Astrocyte (in vitro differentiated cells and primary cell): Measurements from ENCODE around the gene HYAL2. TPM values are rescaled to one million over a fixed set of nuclear protein-coding genes. Genes with fewer than 3 reads are reported as not detected.

ENCODE experiments used
- DNase-seq: peaks from one replicate; pipeline ENCODE4 v3.0.0-alpha.2; 2010; ENCODE audit warnings: low read depth
- FAIRE-seq: peaks from 2 replicates; lab custom pipeline; 2011; peaks lifted over from hg19 to GRCh38; lab: Jason Lieb, UNC
- H2AFZ ChIP-seq: 2 replicates; pipeline ENCODE4 v1.6.0; 2012; ENCODE audit warnings: low read depth, low read length, inconsistent platforms
- H3K27ac ChIP-seq: 2 replicates; pipeline ENCODE4 v1.5.1; 2011; ENCODE audit warnings: low read depth, low read length, inconsistent platforms
- H3K27me3 ChIP-seq: 2 replicates; pipeline ENCODE4 v1.6.0; 2011; ENCODE audit warnings: low read length, inconsistent platforms; ENCODE audit not compliant: insufficient read depth
- H3K36me3 ChIP-seq: 2 replicates; pipeline ENCODE4 v1.5.1; 2011; ENCODE audit warnings: low read length, inconsistent platforms; ENCODE audit not compliant: insufficient read depth
- H3K4me1 ChIP-seq: 2 replicates; pipeline ENCODE4 v1.5.1; 2011; ENCODE audit warnings: low read length, inconsistent platforms; ENCODE audit not compliant: insufficient read depth
- H3K4me2 ChIP-seq: 2 replicates; pipeline ENCODE4 v1.6.0; 2012; ENCODE audit warnings: low read length, inconsistent platforms
- H3K4me3 ChIP-seq: 2 replicates; pipeline ENCODE4 v1.5.1; 2011; ENCODE audit warnings: low read depth, mild to moderate bottlenecking, low read length, inconsistent platforms; ENCODE audit not compliant: insufficient read depth
- H3K79me2 ChIP-seq: 2 replicates; pipeline ENCODE4 v1.6.0; 2012; ENCODE audit warnings: mild to moderate bottlenecking, low read length, inconsistent platforms; ENCODE audit not compliant: insufficient read depth
- H3K9ac ChIP-seq: 2 replicates; pipeline ENCODE4 v1.6.0; 2012; ENCODE audit warnings: mild to moderate bottlenecking, low read length, inconsistent platforms
- H3K9me3 ChIP-seq: 2 replicates; pipeline ENCODE4 v1.5.1; 2012; ENCODE audit warnings: low read depth, mild to moderate bottlenecking, low read length, inconsistent platforms; ENCODE audit not compliant: insufficient read depth
- H4K20me1 ChIP-seq: 2 replicates; pipeline ENCODE4 v1.6.0; 2012; ENCODE audit warnings: low read length, inconsistent platforms; ENCODE audit not compliant: insufficient read depth
- H3K27ac Mint-ChIP-seq: one replicate; pipeline ENCODE4 v1.8.0; 2021; ENCODE audit warnings: mild to moderate bottlenecking, mixed read lengths; ENCODE audit not compliant: unreplicated experiment
- H3K27me3 Mint-ChIP-seq: one replicate; pipeline ENCODE4 v1.8.0; 2021; ENCODE audit warnings: low read depth, mixed read lengths; ENCODE audit not compliant: unreplicated experiment
- H3K36me3 Mint-ChIP-seq: one replicate; pipeline ENCODE4 v1.8.0; 2021; ENCODE audit warnings: low read depth, mixed read lengths; ENCODE audit not compliant: unreplicated experiment
- H3K4me1 Mint-ChIP-seq: one replicate; pipeline ENCODE4 v1.8.0; 2021; ENCODE audit warnings: low read depth, mixed read lengths; ENCODE audit not compliant: unreplicated experiment
- H3K4me3 Mint-ChIP-seq: one replicate; pipeline ENCODE4 v1.8.0; 2021; ENCODE audit warnings: mild to moderate bottlenecking, moderate library complexity, mixed read lengths; ENCODE audit not compliant: unreplicated experiment
- H3K9me3 Mint-ChIP-seq: one replicate; pipeline ENCODE4 v1.8.0; 2021; ENCODE audit warnings: mild to moderate bottlenecking, mixed read lengths; ENCODE audit not compliant: unreplicated experiment
- EZH2 ChIP-seq: IDR thresholded peaks from 2 replicates; pipeline ENCODE4 v1.6.1; 2012; ENCODE audit warnings: mild to moderate bottlenecking, low read length, inconsistent platforms; ENCODE audit not compliant: insufficient read depth
- total RNA-seq: library from RNA; stranded (reverse); gene quantifications from 2 replicates; pipeline ENCODE4 v1.2.1, GENCODE V29; 2021
- TF ChIP-seq, protein P1 (sequence below): IDR thresholded peaks from 2 replicates; pipeline ENCODE4 v1.5.1; 2011; ENCODE audit warnings: low read depth, mild to moderate bottlenecking, inconsistent platforms, low read length, moderate library complexity; ENCODE audit not compliant: insufficient read depth

Gene HYAL2
- total RNA-seq, 1 donor from 2014 or later, result 42.9 TPM

DNA sequence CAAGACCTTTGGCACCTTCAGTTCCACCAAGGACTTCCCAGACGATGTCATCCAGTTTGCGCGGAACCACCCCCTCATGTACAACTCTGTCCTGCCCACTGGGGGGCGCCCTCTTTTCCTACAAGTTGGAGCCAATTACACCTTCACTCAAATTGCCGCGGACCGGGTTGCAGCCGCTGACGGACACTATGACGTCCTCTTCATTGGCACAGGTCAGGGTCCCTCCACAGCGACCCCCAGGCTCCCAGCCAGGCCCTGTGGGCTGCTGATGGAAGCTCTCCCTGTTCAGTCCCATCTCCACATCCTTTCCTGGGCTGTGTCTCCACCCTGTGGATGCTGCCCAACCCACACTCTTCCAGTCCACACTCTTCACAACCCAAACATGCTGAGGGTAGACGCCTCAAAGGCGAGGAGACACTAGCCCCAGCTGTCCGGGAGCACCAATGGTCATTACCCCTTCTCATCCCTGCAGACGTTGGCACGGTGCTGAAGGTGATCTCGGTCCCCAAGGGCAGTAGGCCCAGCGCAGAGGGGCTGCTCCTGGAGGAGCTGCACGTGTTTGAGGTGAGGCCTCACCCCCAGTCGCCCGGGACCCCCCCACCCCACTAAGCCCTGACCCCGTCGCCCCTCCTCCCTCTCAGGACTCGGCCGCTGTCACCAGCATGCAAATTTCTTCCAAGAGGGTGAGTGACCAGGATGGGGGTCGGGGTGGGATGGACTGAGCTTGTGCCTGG, 48.0 kb downstream of the HYAL2 start:
- Histone ChIP-seq H3K27ac (no peak overlapping the region), H3K36me3 (no peaks in the 10 kb centered on the region), H3K4me2 (no peak overlapping the region), H3K4me3 (no peak overlapping the region), H3K79me2 (no peaks in the 10 kb centered on the region), H3K9ac (no peak overlapping the region), H2AFZ (no peak overlapping the region), H3K27me3 (peaks cover 27% of the 10 kb centered on the region), H4K20me1 (peaks cover 3% of the 10 kb centered on the region), H3K9me3 (no peaks in the 10 kb centered on the region), H3K4me1 (peaks cover 13% of the 10 kb centered on the region)
- Mint-ChIP-seq H3K9me3 (no peaks in the 10 kb centered on the region), H3K36me3 (peaks cover 8% of the 10 kb centered on the region), H3K4me1 (peaks cover 19% of the 10 kb centered on the region), H3K27ac (peak overlapping the region; percentile 10), H3K4me3 (no peak overlapping the region), H3K27me3 (peaks cover 22% of the 10 kb centered on the region)
- FAIRE-seq, result no peak
- no peak for DNase-seq
- no peak for TF ChIP-seq EZH2
- TF ChIP-seq, protein P1, sequence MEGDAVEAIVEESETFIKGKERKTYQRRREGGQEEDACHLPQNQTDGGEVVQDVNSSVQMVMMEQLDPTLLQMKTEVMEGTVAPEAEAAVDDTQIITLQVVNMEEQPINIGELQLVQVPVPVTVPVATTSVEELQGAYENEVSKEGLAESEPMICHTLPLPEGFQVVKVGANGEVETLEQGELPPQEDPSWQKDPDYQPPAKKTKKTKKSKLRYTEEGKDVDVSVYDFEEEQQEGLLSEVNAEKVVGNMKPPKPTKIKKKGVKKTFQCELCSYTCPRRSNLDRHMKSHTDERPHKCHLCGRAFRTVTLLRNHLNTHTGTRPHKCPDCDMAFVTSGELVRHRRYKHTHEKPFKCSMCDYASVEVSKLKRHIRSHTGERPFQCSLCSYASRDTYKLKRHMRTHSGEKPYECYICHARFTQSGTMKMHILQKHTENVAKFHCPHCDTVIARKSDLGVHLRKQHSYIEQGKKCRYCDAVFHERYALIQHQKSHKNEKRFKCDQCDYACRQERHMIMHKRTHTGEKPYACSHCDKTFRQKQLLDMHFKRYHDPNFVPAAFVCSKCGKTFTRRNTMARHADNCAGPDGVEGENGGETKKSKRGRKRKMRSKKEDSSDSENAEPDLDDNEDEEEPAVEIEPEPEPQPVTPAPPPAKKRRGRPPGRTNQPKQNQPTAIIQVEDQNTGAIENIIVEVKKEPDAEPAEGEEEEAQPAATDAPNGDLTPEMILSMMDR, result peak; percentile 49

DNA sequence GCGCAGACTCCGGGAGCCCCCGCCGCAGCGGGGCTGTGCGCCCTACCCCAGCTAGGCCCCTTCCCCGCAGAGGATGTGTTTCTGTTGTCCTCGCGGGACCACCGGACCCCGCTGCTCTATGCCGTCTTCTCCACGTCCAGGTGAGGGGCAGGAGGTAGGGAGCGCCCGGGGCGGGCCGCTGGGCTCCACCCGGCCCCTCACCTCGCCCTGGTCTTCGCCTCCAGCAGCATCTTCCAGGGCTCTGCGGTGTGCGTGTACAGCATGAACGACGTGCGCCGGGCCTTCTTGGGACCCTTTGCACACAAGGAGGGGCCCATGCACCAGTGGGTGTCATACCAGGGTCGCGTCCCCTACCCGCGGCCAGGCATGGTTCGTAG, 48.9 kb downstream of the HYAL2 start:
- H3K27me3 Mint-ChIP-seq, result peaks cover 23% of the 10 kb centered on the region

More for the DNA sequence above, 48.9 kb downstream of the HYAL2 start:
- H3K9ac ChIP-seq, result no peak overlapping the region
- H3K36me3 Mint-ChIP-seq, result peaks cover 8% of the 10 kb centered on the region
- H3K4me2 ChIP-seq, result peak overlapping the region; percentile 72
- H3K4me1 ChIP-seq, result peaks cover 21% of the 10 kb centered on the region
- no peaks in the 10 kb centered on the region for H3K9me3 Mint-ChIP-seq
- H3K36me3 ChIP-seq, result no peaks in the 10 kb centered on the region
- H3K4me1 Mint-ChIP-seq, result peaks cover 21% of the 10 kb centered on the region
- H3K79me2 ChIP-seq, result no peaks in the 10 kb centered on the region
- no peak for TF ChIP-seq EZH2
- TF ChIP-seq, protein P1, result no peak
- H3K4me3 Mint-ChIP-seq, result no peak overlapping the region
- no peaks in the 10 kb centered on the region for H3K9me3 ChIP-seq
- FAIRE-seq, result no peak
- no peak overlapping the region for H3K27ac ChIP-seq
- H3K4me3 ChIP-seq, result no peak overlapping the region
- H3K27me3 ChIP-seq, result peaks cover 27% of the 10 kb centered on the region
- H2AFZ ChIP-seq, result no peak overlapping the region
- peaks cover 3% of the 10 kb centered on the region for H4K20me1 ChIP-seq
- H3K27ac Mint-ChIP-seq, result no peak overlapping the region
- DNase-seq, result no peak
